Kidney epithelial cell (primary cell): ENCODE results near the gene ERBB2. TPM values are rescaled to one million over a fixed set of nuclear protein-coding genes. Genes with fewer than 3 reads are reported as not detected.

Experiments
- DNase-seq: peaks from one replicate; pipeline ENCODE4 v3.0.0-alpha.2; 2010; ENCODE audit warnings: low read depth
- H3K27me3 ChIP-seq: 2 replicates; pipeline ENCODE4 v1.6.0; 2011; ENCODE audit warnings: low read length; ENCODE audit not compliant: control insufficient read depth, insufficient read depth
- H3K36me3 ChIP-seq: 2 replicates; pipeline ENCODE4 v1.5.1; 2011; ENCODE audit warnings: low read length; ENCODE audit not compliant: control insufficient read depth, insufficient read depth
- H3K4me3 ChIP-seq: 2 replicates; pipeline ENCODE4 v1.5.1; 2011; ENCODE audit warnings: low read depth, mild to moderate bottlenecking, control low read depth, low read length
- CTCF ChIP-seq: IDR thresholded peaks from 2 replicates; pipeline ENCODE4 v1.5.1; 2011; ENCODE audit warnings: mild to moderate bottlenecking, moderate library complexity, low read length, control low read depth, inconsistent platforms; ENCODE audit not compliant: insufficient read depth, poor library complexity, severe bottlenecking
- total RNA-seq: library from RNA; depleted of rRNA; stranded (reverse); fragments of >200 nt; gene quantifications from 2 replicates; pipeline ENCODE4 v1.2.3, GENCODE V29; 2015

ERBB2 gene
- total RNA-seq, 1 donor from 2014 or later = 44.1 TPM

GRCh38 chr17:39653662-39654331, 46.1 kb upstream of the ERBB2 start:
- TF ChIP-seq CTCF = peak; percentile 76
- Histone ChIP-seq H3K4me3 (no peak overlapping the region), H3K27me3 (no peaks in the 10 kb centered on the region), H3K36me3 (no peaks in the 10 kb centered on the region)
- DNase-seq = no peak

- H3K27me3 ChIP-seq = no peaks in the 10 kb centered on the region
- H3K36me3 ChIP-seq = no peaks in the 10 kb centered on the region
- no peak overlapping the region for H3K4me3 ChIP-seq
- no peak for DNase-seq
- no peak for TF ChIP-seq CTCF
Observed at GRCh38 chr17:39655105-39655504, 44.8 kb upstream of the ERBB2 start.

- no peaks in the 10 kb centered on the region for H3K36me3 ChIP-seq
- no peak for TF ChIP-seq CTCF
- DNase-seq = no peak
- no peak overlapping the region for H3K4me3 ChIP-seq
- no peaks in the 10 kb centered on the region for H3K27me3 ChIP-seq
Observed at GRCh38 chr17:39658346-39658745, 41.5 kb upstream of the ERBB2 start.

- H3K4me3 ChIP-seq = no peak overlapping the region
- DNase-seq = no peak
- H3K27me3 ChIP-seq = no peaks in the 10 kb centered on the region
- no peaks in the 10 kb centered on the region for H3K36me3 ChIP-seq
- no peak for TF ChIP-seq CTCF
Observed at GRCh38 chr17:39658760-39659159, 41.1 kb upstream of the ERBB2 start.

GRCh38 chr17:39659279-39660010, 40.4 kb upstream of the ERBB2 start:
- Histone ChIP-seq H3K27me3 (no peaks in the 10 kb centered on the region), H3K36me3 (no peaks in the 10 kb centered on the region), H3K4me3 (no peak overlapping the region)
- no peak for TF ChIP-seq CTCF
- no peak for DNase-seq
